GM19452 (cell line): ENCODE data around the gene VGLL4.

ENCODE experiments used
- ATAC-seq: cut with Tn5 transposase; IDR thresholded peaks from one replicate; pipeline ENCODE4 v1.9.1; 2021; ENCODE audit not compliant: unreplicated experiment

Gene VGLL4

DNA sequence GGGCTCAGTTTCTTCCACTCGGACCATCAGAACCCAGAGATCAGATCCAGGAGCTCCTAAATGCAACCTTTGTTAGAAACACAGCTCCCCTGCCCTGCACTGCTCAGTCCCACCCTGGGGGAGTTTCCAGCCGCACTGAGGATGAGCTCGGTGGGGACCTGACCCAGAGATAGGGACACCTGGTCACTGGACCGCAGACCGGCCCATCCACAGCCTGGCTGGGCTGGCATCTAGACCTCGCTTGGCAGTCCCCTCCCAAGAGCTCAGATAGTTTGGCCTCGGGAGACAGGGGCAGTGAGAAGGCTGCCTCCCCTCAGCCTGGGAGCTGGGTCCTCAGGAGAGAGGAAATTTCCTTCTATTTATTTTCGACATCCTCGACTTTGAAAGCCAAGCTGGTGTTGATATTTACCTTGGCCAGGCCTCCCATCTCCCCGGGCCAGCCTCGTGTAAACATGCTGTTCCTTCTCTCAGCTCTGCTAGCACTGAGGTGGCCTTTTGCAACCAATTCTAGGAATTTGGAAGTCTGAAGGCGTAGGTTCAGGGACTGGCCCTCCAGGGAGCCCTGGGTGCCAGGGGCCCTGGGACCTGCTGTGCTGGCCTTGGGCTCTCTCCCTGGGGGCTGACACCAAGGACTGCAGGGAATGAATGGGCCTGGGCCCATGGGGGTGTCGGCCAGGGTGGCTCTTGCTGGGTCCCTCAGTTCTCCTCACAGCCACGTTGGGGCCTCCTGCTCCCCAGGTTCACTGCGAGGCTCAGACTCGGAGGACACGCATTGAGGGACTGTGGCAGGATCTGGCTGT, 90.1 kb downstream of the VGLL4 start:
- no peak for ATAC-seq

DNA sequence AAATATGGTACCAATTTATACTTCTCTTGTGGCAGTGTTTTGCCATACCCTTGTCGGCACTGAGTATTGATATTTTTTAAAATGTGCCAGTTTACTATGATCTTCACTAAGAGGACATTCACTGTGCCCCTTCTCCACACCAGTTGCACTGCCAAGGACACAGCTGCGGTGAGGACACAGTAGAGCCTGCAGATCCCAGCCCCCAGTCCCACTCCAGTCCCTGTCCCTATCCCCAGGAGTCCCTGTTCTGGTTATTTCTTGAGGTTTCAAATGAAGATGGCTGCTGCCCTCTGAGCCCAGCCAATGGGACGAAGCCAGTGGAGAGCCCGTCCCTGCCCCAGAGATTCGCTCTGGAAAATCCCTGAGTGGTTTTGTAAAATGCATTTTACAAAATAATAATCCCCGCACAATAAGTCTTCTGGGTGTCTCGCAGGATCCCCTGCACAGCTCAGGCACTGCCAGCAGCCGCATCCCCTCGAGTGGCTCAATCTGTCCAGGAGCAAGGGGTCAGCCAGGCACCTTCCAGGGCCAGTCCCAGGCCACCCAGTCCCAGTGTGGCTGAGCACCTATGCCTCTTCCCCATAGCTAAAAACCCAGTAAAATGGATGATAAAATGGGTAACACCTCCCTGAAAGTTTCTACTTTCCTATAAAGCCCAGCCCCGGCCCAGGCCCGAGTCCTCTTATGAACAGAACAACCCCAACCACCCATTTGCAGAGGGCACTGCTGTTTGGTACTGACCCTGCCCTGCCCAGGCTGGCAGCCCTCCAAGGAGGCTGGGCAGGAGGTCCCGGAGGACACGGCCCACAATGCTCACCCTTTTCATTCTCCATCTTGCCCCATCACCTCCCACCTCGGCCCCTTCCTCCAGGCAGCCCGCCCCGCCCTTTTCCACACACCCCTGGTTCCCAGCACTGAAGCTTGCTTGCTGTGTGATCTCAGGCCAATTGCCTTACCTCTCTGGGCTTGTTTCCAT, 91.1 kb downstream of the VGLL4 start:
- no peak for ATAC-seq

- no peak for ATAC-seq
Observed at GRCh38 chr3:11551036-11551435, 92.7 kb downstream of the VGLL4 start.

DNA sequence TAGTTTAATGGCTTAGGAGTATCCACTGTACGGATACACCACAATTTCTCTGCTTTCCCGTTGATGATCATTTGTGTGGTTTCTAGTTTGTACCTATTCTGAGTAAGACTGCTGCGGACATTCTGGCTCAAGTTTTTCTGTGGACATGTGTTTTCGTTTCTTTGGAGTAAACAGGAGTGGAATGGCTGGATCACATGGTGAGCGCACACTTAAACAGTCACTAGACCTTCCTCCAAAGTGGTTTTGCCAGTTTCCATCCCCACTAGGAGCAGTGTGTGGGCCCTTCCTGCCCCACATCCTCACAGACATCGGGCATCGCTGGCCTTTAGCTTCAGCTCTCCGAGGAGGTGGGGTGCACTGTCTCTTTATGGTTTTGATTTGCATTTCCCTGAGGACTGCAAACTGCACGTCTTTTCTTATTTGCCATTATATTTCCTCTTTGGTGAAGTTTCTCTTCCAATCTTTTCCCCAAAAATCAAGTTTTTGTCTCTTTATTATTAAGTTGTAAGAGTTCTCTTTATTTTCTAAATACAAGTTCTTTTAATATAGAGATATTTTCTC, 94.1 kb downstream of the VGLL4 start:
- no peak for ATAC-seq

- ATAC-seq: no peak
Observed at GRCh38 chr3:11548721-11549131, 95.0 kb downstream of the VGLL4 start.

- ATAC-seq: no peak
Observed at GRCh38 chr3:11547498-11547897, 96.2 kb downstream of the VGLL4 start.

DNA sequence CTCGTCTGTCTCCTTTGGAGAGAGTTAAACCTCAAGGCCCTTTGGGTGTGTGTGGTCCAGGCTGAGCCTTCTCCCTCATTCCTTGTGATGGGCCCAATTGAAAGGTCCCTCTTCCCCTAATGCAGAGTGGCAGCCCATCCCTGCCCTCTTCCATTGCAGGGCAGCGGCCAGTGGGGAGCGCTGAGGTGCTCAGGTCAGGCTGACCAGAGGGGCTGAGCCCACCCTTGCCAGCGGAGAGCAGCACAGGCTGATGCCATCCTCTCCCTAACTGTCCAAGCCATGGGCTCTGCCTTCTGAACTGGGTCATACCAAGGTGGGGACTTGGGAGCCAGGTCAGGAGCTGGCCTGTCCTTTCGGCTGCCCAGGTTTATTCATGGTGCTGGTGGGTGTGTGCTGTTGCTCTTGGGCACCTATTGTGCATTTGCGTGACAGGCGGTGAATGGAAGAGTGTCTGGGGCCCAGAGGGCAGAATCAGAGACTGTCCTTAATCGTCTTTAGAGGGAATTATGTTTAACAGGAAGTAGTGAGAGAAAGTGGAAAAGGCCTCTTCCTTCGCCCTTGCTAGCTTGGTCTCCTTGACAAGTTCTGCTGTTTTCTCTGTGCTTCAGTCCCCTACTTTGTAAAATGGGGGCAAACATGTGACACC, 96.9 kb downstream of the VGLL4 start:
- no peak for ATAC-seq

DNA sequence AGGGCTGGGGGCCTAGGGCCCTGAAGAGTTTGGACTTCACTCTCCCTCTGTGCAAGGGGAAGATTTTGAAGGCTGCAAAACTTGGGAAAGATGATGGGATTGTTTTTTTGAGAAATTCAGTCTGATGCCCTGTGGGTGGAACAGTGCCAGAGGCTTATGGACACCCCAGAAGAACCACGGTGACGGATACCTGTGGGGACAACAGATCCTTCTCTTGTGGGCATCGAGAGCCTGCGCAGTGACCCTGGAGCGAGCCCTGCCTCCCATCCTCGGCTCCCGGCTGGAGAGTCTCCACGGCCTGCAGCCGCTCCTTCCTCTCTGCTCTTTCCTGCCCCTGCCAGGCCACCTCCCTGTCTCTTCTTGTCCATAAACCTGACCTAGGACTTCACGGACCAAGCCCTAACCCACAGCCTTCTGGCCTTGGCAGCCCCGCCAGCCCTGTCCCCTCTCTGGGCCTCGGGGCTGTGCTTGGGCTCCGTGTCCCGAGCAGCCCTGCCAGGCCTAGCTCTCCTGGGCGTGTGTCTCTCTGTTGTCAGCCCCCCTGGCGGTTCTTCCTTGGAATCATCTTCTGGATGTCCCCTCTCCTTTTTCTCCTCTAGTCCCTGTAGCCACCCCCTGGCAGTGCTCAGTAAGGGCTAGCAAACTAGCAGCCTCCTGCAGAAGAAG, 98.4 kb downstream of the VGLL4 start:
- no peak for ATAC-seq

- no peak for ATAC-seq
Observed at GRCh38 chr3:11544412-11545181, 99.1 kb downstream of the VGLL4 start.

DNA sequence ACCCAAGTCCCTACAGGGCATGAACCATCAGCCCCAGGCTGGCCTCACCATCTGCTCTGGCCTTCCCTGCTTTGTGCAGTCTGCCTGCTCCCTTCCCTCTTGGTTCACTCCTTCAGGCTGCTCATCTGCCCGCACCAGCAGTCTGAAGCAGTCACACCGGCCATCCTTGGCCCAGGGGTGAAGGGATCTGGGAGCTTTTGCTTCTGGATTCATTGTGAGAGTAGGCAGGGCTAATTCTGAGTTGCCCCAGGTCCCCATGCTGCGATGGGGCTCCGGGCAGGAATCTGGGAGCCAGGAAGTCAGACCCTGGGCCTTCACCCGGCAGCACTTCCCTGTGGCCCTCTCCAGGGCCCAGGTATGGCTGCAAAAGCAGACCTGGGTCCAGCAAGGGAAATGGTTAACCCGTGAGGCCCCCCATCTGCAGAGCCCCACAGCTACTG, 99.7 kb downstream of the VGLL4 start:
- no peak for ATAC-seq

DNA sequence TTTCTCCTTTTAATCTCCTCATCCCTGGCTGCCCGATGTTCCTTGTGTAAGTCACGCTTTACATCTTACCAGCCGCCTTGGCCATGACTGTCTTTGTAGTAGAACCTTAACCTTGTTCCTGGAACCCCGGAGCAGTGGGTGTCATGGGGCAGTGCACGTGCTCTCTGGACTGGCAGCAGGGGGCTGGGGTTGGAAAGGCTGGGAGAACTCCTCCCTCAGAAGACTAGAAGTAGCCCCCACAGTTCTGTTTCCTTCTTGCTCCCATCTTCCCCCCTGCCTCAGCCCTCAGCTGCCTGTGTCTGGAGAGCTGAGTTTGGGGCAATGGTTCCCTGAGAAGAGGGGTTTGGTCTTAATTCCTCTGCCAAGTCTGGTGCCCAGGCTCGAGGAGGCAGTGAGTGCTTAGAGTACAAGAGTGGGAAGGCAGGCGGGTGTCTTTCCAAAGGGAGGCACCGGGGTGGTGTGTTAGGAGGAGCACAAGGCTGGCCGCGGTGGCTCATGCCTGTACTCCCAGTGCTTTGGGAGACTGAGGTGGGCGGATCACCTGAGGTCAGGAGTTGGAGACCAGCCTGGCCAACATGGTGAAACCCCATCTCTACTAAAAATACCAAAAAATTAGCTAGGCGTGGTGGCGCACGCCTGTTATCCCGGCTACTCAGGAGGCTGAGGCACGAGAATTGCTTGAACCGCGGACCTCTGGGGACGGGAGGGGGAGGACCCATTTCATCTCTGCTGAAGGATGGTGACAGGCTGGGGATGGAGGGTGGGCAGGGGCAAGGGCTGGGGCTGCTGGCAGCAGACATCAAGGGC, 100.4 kb downstream of the VGLL4 start:
- ATAC-seq: no peak

GRCh38 chr3:11542551-11542950, 101.2 kb downstream of the VGLL4 start:
- no peak for ATAC-seq

DNA sequence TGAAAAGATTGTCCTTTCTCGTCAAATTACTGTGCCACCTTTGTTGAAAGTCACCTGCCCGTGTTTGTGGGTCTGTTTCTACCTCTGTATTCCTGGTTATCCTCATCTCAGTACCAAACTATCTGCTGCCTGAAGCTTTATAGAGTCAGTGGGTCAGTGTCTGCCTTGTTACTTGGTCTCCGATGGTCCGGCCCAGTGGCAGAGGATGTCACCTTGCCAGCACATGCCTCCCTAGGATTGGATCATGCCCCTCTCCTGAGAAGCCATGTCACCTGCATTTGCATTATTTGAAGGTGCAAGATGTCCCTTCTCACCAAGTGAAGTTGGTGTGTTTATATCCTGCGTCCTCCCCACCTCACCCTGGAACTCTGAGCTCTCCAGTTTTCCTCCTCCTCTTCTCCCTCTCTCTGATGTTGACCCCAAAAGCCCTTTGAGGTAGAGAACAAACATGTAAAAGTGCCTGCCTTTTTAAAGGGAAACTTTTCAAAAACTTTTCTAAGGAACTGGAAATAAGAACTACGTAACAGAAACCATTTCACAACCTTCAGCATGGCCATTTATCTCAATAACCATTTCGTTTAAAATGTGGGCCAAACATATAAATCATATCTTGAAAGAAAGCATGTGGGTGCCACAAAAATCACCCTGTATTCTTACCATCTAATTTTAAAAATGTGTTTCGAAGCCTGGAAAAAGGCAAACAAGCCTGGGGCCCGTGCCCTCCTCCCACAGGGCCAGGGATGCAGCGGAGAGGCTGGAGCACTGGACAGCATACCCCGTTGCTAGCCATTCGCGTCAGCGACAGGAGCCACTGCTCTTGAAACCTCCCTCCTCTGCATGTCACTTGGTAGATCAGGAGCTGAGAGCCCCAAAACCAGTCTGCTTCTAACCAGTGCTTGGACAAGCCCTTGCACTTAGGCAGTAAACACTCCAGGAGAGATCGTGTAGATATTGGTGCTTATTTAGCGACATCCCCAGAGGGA, 102.1 kb downstream of the VGLL4 start:
- ATAC-seq: no peak

DNA sequence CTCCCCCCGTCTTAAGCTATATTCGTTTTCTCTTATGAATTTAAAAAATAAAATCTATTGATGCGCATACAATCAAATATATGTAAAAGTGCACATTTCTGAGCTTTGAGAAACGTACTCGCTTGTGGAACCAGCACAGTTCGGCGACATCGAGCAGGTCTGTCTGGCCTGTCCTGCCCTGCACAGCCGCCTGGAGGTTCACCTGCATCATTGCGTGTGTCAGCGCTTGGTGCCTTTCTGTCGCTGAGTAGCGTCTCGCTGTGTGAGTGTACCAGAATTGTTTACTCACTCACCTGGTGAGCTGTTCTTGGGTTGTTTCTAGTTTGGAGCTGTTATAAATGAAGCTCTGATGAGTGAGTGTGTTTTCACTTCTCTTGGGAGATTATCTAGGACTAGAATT, 104.0 kb downstream of the VGLL4 start:
- ATAC-seq: no peak

DNA sequence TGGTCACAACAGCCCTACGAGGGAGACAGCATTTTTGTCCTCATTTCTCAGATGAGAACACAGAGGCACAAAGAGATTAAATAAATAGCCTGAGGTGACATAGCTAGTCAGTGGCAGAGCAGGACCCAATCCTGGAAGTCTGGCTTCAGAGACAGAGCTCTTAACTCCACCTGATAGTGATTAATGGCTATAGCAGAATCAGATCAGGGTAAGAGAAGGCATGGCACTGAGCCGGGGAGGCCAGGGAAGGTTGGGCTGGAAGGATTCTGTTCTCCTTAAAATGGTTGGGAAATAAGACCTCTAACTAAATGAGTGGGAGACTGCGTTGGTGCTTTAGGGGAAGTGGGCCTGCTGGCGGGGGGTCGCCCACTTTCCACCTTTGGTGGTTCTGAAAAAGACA, 104.5 kb downstream of the VGLL4 start:
- no peak for ATAC-seq

DNA sequence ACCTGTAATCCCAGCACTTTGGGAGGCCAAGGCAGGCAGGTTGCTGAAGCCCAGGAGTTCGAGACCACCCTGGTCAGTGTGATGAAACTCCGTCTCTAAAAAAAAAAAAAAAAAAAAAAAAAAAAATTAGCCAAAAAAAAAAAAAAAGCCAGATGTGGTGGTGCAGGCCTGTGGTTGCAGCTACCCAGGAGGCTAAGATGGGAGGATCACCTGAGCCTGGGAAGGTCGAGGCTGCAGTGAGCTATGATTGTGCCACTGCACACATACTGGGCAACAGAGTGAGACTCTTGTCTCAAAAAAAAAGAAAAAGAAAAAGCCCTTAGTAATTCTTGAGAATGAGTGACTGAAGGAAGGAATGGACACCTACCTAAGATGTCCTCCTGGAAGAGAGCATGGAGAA, 105.1 kb downstream of the VGLL4 start:
- ATAC-seq: no peak

GRCh38 chr3:11536936-11537612, 106.6 kb downstream of the VGLL4 start:
- ATAC-seq: no peak
